ENCODE data around the gene RNF227.
"Not testable (repeated sequence)": the region's sequence is repeated elsewhere in the genome, so short reads cannot be mapped to it uniquely, and the experiment has no call there.

RNF227 gene

GRCh38 chr17:7887482-7888183 lies 28.5 kb downstream of the RNF227 start:
- DNase-seq, result peak; percentile 96

- no peak for DNase-seq
These were observed 29.0 kb downstream of the RNF227 start for GRCh38 chr17:7887038-7887481.

GRCh38 chr17:7886227-7887037 lies 29.7 kb downstream of the RNF227 start:
- DNase-seq, result peak; percentile 84

GRCh38 chr17:7885367-7886226 lies 30.5 kb downstream of the RNF227 start:
- DNase-seq, result peak; percentile 80

GRCh38 chr17:7884581-7885366 lies 31.3 kb downstream of the RNF227 start:
- DNase-seq, result peak; percentile 82

- DNase-seq, result peak; percentile 75
These were observed 32.2 kb downstream of the RNF227 start for GRCh38 chr17:7883781-7884386.

GRCh38 chr17:7882629-7883028 lies 33.5 kb downstream of the RNF227 start:
- DNase-seq, result no peak

- no peak for DNase-seq
These were observed 34.0 kb downstream of the RNF227 start for GRCh38 chr17:7882068-7882467.

GRCh38 chr17:7881276-7882054 lies 34.6 kb downstream of the RNF227 start:
- no peak for DNase-seq

GRCh38 chr17:7880076-7880868 lies 35.8 kb downstream of the RNF227 start:
- no peak for DNase-seq

- DNase-seq, result no peak
These were observed 37.9 kb downstream of the RNF227 start for GRCh38 chr17:7878234-7878633.

- DNase-seq, result no peak
These were observed 40.2 kb downstream of the RNF227 start for GRCh38 chr17:7875804-7876370.

GRCh38 chr17:7873051-7873450 lies 43.0 kb downstream of the RNF227 start:
- DNase-seq, result no peak

GRCh38 chr17:7867881-7868329 lies 48.2 kb downstream of the RNF227 start:
- DNase-seq, result no peak

- DNase-seq, result no peak
These were observed 51.0 kb downstream of the RNF227 start for GRCh38 chr17:7864995-7865650.

- not testable (repeated sequence) for DNase-seq
These were observed 51.7 kb downstream of the RNF227 start for GRCh38 chr17:7864384-7864783.
